PC-9 (cell line): ENCODE results near the gene AP2B1.

Source experiments
- EZH2 ChIP-seq: fragments of 200-600 bp; sonication (generic); IDR thresholded peaks from 2 replicates; pipeline ENCODE4 v1.8.0; 2017; ENCODE audit warnings: antibody characterized with exemption, low read depth
- TF ChIP-seq, protein P1 (sequence below): fragments of 200-600 bp; sonication (generic); conservative IDR thresholded peaks from 2 replicates; pipeline ENCODE4 v1.6.1; 2017; ENCODE audit warnings: mixed run types, antibody characterized with exemption, mild to moderate bottlenecking, moderate library complexity

DNA sequence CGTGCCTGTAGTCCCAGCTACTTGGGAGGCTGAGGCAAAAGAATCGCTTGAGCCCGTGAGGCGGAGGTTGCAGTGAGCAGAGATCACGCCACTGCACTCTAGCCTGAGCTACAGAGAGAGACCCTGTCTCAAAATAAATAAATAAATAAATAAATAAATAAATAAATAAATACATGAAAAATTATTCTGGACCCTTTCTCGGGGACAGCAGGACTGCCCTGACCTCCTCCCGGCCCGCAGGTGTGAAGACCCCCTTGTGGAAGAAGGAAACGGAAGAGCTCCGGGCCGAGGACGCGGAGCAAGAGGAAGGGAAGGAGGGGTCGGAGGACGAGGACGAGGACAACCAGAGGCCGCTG is 176.6 kb downstream of the AP2B1 start:
- TF ChIP-seq, protein P1, sequence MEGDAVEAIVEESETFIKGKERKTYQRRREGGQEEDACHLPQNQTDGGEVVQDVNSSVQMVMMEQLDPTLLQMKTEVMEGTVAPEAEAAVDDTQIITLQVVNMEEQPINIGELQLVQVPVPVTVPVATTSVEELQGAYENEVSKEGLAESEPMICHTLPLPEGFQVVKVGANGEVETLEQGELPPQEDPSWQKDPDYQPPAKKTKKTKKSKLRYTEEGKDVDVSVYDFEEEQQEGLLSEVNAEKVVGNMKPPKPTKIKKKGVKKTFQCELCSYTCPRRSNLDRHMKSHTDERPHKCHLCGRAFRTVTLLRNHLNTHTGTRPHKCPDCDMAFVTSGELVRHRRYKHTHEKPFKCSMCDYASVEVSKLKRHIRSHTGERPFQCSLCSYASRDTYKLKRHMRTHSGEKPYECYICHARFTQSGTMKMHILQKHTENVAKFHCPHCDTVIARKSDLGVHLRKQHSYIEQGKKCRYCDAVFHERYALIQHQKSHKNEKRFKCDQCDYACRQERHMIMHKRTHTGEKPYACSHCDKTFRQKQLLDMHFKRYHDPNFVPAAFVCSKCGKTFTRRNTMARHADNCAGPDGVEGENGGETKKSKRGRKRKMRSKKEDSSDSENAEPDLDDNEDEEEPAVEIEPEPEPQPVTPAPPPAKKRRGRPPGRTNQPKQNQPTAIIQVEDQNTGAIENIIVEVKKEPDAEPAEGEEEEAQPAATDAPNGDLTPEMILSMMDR, result no peak
- no peak for TF ChIP-seq EZH2
